ENCODE data around the gene TRAF2.

- TF ChIP-seq POLR2AphosphoS5 (IDR thresholded peaks at IDR 0.05; ENCODE audit: low read depth, low read length) (no peak), POLR2A (IDR thresholded peaks at IDR 0.05; ENCODE audit: low read depth, low read length) (no peak), TAF1 (IDR thresholded peaks at IDR 0.05; ENCODE audit: borderline replicate concordance, low read depth, low read length) (no peak)
Observed at GRCh38 chr9:136854842-136855460, 31.4 kb upstream of the TRAF2 start.

Data from GM12892 (cell line).